GM18858 (cell line): Measurements from ENCODE around the gene COPS7A.

Experiments
- ATAC-seq: cut with Tn5 transposase; IDR thresholded peaks from one replicate; pipeline ENCODE4 v1.9.1; 2021; ENCODE audit not compliant: unreplicated experiment

The COPS7A gene, protein sequence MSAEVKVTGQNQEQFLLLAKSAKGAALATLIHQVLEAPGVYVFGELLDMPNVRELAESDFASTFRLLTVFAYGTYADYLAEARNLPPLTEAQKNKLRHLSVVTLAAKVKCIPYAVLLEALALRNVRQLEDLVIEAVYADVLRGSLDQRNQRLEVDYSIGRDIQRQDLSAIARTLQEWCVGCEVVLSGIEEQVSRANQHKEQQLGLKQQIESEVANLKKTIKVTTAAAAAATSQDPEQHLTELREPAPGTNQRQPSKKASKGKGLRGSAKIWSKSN

DNA sequence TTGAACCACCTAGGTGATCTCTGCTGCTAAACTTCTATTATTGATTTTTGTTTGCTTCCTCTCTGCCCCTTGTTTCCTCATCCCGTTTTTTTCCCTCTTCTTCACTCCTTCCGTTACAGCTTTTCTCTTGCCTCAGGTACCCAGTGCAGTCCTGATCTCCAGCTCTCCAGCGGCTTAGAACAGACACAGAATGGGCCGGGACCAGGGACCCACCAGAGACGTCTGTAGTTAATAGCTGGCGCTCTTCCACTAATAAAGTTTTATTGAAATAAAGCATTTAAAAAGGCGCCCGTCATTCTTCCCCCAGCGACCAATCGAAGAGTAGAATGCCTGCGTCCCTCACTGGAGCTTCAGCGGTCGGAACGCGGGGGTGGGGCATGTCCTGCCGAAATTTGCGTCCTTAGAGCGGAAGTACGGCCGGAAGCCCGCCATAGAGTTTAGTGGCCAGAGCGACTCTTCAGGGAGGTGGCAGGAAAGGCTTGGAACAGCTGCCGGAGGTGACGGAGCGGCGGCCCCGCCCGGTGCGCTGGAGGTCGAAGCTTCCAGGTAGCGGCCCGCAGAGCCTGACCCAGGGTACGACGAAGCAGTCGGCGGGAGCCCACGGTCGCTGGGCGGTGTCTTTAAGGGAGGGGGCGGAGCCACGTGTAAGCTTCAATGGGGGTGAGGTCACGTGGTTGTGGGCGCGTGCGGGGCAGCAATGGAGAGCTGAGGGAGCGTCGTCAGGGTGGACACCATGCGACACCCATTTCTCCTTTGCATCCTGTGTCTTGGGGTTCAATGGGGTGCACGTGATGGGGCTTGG is at the start of gene COPS7A:
COPS7A (plus strand) TSS at position 440 of the 802 bp plus-strand sequence. CDS start 611 bp downstream, outside the sequence.
- peak; percentile 69 for ATAC-seq

DNA sequence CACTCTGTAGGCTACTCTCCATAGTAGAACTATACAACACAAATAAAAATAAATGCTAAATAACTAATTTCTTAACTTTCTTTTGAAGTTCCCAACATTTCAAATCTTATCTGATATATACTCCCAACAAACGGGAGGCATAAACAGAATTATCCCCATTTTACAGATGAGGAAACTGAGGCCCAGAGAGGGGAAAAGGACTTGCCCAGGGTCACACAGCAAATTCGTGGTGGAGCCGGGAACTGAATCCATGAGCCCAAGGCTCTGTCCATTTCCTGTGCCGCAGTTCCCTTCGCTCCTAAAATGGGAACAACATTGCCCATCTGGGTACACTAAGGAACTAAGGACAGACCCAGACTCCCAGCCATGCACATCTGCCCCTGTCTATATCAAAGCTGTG is 46.9 kb upstream of the COPS7A start:
- ATAC-seq: no peak

DNA sequence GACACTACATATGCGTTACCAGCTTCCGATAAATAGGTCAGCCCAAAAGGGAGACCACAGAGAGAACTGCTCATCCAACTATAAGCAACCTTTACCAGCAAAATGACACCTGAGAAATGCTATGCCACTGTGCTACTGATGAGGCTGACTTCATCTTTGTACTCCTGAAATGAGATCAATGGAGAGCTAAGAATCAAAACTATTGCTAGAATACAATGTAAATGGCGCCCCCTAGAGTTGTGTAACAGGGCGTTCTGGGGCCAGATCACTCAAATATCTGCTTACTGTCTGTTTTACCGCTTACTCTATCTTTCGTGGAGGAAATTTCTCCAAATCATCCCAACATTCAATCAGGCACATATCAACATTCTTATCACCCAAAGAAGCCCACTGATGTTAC is 39.2 kb upstream of the COPS7A start:
- no peak for ATAC-seq

DNA sequence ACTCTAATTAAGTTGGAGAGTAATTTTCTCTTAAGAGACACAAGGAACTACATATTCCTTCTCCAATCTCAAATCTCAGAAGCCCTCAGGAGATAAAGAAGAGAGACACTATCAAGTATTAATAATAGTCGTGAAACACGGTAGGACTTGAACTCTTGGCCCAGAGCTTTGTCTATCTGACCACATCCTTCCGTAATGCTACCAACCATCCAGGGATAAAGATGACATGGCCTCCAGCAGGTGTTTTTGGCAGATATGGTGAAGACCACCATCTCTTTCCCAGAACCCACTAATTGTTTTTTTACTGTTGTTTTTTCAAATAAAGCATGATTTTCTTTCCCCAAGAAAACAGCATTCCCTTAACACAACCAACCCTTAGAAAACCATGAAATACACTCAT is 38.0 kb upstream of the COPS7A start:
- ATAC-seq: no peak

DNA sequence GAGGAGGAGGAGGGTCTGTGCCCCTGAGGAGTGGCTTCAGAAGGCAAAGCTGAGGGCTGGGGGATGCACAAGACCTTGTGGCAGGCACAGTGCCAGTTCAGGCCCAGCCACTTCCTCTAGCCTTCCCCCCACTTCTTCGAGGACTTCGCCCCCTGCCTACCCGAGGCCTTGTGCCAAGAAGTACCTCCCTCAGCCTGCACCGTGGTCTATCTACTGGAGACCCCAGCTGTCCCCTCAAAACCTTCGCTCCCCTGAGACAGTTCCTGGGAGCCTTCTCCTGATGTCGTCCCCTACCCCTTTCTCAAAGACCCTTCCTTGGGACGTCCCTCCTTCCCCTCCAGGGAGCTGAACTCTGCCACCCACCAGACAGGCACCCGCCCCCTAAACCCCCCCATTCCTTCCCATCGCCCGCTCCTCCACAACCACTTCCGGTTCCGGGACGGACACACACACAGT is 35.3 kb upstream of the COPS7A start:
- peak; percentile 9 for ATAC-seq

DNA sequence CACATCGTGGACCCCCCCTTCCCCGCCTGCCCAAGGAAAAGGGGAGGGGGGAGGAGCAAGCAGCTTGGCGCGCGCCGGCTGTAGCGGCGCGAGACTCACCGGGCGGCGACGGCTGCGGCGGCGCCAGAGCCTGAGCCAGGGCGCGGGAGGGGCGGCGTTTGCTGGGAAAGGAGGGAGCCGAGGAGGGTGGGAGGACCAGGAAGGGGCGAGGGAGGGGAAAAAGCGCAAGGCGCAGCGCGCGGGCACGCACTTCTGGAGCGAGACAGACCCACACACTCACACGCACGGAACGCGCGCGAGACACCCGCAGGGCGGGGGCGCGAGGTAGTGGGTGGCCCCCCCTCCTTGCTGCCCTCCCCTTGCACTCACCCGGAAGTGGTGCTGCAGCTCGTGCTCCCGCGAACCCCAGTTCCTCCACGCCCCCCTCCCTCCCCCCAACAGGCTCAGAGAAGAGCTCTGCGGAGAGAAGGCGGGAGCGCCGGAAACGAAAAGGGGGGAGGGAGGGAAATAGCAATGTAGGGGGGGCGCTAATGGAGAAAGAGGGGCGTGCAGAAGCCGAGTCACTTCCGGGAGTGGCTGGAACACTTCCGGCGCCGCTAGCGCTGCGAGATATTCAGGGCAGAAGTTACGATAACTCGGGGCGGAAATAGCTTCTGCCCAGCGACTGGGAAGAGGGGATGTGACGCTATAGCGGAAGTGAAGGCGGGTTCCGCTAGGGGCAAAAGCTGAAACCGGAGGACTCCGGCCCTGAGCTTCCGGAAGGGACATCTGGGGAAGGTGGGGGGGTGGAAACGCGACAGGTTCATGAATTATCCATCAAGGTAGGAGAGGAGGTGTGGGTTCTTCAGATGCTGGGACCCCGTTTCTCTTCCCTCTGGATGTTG is 34.6 kb upstream of the COPS7A start, which contains the start of gene ZNF384:
ZNF384 (minus strand) TSS at position 377 of the 884 bp plus-strand sequence. CDS start 9,855 bp downstream, outside the sequence.
- ATAC-seq: peak; percentile 67

DNA sequence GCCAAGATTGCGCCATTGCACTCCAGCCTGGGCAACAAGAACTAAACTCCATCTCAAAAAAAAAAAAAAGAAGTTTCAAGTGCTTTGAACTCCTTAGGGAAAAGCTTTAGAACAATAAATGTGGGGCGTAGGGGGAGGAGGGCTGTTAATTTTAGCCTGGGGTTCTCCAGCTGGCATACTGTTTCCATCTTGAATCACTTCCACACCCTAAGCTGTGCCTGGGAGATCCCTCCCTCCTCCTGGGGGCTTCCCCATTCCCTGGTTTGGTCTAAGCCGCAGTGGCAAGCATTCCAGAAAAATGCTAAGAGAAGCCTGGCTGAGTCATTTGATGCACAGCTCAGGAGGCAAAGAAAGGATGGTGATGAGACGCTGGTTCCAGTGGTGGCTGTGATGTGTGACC is 32.4 kb upstream of the COPS7A start:
- no peak for ATAC-seq

DNA sequence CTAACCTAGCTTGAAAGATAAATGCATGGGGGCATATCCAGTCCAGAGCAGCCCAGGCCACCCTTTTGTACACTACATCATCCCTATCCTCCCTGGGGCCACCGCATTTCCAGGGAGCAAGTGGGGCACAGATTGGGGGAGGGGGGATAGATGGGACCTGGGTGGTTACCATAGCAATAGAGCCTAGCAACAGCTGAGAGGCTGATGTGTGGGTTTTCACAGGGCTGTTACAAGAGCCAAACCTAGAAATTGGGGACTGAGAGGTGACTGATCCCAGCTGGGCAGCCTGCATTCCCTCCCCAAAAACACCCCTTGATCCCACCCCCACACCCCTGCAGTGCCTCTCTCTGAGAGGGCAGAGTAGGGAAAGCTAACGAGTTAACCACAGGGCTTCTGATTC is 31.0 kb upstream of the COPS7A start:
- ATAC-seq: no peak

DNA sequence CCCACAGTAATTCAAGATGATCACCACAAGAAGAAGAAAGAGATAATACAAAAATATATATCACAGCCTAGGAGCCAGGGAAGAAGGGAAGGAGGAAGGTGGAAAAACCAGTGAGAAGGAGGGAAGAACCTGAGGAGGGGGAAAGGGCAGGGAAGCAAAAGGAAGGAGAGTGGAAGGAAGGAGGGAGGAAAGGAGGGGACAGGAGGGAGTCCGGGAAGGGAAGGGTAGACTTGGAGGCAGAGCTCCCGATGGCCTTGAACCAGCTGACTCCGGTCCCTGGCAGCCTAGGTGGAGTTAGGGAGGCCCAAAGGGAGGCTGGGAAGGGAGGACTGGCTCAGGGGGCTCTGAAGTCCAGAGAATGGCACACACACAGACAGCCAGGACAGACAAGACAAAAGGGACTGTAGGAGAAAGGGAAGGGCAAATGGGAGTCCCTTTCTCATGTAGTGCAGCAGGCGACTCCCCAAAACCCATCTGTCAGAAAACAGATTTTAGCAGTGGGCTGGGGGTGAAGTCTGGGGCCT is 30.0 kb upstream of the COPS7A start:
- no peak for ATAC-seq

DNA sequence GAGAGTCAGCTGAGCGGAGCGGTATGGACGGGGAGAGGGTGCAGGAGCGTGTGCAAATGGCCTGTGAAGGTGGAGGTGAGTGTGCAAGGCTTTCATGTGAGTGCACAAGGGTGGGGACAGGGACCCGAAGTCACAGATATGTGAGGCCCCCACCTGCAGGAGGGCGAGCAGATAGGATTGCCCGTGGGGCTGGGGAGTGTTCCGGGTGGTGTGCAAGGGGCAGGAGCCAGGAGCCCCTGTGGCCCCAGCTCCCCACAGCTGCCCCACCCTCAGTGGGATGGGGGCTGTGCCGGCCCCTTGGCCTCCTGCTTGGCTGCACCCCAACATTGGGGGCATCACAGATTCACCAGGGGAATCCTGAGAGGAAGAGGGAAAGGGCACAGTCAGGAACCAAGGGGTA is 29.1 kb upstream of the COPS7A start:
- no peak for ATAC-seq

DNA sequence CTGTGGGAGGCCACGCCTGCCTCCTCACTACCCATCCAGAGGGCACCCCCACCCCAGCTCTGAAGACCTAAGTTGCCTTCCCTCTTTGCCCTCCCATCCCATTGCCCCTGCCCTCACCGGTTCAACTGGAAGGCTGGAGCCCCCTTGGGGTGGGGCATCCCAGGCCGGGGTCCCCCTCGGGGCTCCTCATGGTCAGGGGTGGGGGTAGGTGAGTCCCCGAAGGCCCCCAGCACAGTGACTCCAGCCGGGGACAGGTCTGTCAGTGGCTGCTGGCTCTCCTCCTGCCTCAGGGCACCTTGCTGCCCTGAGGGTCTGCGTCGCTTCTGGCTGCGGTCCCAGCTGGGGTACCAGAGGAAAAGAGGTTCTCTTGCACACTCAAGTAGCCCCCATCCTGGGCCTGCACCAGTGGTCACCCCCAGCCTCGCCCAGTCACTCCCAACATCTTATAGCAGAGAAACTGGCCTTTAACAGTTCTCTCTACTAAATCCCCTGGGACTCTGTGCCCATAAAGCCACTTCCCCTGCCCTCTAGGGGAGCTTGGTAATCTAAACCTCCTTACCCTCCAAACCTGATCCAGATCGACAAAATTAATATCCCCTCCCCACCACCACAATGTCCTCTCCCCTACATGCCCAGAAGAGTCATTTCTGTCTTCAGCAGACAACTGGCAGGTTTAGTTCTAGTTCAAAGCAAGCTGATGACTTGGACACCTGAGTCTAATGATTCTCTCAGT is 28.4 kb upstream of the COPS7A start:
- no peak for ATAC-seq

DNA sequence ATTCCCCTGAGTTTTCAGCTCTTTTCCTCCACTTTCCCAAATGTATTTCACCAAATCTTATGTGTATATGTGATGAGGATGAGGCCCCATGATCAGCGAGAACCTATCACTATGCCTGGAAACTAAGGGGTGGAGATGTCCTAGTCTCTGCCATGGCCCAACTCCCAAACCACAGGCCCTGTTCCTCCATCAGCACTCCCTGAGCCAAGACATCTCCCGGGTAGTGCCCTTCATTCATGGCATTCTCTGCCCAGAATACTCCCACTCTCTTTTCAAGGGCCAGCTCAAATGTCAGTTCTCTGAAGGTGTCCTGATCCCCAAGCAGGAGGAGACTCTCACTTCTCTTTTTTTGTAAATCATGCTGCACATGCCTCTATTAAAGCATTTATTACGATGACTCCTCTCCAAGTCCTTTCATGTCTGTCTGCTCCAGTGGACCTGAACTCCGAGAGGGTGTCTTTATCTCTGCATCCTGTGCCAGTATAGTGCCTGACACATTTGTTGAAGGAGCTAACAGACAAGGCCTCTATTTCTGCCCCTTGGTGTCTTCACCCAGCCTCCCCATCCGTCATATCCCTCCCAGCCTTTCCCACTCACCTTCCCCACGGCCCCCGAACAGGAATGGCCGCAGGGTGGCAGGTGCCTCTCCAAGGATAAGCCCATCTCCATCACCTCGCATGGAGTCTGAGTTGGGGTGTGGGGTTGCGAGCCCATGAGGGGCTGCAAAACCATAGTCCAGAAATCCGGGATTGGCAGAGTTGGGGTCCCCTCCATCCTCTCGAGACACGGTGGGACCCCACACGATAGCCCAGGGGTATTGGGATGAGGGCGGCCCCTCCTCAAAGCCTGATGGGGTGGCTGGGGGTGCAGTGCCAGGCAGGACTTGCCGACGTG is 26.9 kb upstream of the COPS7A start:
- no peak for ATAC-seq

DNA sequence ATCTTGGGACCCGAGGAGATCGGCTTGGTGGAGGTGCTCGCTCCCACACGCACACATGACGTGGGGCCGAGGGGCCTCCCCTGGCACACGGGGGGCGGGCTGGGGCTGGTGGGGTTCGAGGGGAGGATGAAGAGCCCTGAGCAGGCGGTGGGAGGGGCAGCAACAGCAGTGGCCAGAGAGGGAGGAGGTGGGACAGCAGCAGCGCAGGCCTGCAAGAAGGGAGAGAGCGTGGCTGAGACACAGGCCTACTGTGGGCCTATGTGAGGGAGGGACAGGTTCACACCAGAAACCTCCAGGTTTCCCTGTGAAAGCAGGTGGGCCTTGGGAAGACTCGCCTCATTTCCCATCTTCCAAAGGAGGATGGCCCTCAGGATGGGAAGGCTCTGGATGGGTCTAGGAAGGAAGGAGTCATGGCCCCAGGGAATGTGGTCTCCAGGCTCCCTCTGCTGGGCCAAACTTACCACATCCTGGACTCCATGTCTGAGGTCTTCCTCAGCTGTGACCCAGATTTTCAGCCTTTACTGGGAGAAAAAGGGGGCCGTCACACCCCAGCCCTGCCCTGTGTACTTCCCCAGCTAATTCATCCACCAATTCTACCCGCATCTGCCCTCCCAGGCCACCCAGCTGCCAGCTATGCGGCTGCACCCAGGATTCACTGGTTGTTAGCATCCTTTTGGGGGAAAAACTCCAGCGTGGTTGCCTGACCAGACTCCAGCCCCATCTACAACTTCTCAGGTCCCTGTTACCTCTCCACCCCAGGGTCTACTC is 26.1 kb upstream of the COPS7A start:
- ATAC-seq: no peak

DNA sequence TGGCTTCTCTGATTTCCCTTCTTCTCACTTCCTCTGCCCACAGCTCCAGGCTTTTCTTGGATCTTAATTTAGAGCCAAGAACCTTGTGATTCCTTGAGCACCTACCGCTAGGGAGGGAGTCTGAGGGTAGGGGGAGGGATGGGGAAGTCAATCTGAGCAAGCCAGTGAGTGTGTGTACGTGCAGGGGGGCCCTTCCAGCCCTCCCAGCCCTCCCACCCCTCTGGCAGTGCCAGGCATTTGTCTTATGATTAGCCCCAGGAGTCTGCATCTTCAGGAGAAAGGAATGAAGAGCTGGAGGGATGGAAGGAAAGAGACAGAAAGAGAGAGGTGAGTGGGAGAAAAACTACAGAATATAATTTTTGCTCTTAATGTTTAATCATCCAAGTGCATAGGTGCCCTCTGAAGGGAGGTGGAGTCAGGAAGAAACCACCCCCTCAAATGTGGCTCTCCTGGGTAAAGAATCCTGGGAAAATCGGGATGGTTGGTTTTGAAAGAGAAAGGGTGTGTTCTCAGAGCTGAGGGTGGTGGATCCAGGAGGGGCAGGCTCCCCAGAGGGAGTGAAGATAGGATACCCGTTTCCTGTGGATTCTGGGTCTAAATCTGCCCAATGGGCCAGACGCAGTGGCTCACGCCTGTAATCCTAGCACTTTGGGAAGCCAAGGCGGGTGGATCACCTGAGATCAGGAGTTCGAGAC is 25.3 kb upstream of the COPS7A start:
- no peak for ATAC-seq

DNA sequence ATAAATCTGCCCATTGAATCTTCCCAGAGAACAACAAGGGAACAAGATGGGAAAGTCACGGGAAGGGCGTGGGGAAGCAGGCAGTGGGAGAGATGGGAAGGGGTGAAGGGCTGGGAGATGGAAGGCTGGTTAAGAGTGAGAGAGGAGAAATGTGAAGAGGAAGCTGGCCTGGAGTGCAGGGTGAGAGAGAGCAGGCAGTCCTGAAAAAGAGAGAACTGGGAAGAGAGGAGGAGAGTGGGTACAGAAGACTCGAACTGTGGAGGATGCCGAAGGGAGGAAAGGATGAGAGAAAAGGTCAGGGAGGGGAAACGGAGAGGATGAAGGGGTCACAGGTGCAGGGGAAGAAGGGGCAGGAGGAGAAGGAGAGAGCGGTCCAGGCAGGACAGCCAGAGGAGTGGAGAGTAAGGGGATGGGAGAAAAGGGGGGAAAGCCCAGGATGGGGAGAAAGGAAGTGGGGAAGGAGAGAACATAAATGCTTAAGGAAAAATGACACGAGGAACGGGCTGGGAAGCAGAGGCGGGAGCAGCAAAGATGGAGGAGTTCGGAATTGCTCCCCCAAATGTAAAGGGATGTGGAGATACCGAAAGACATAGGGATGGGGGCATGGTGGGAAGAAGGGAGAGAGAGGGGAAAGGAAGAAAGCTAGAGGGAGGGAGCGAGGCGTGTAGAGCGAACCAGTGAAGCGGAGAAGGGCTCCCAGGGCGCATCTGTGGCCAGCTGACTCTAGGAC is 24.4 kb upstream of the COPS7A start:
- ATAC-seq: no peak

DNA sequence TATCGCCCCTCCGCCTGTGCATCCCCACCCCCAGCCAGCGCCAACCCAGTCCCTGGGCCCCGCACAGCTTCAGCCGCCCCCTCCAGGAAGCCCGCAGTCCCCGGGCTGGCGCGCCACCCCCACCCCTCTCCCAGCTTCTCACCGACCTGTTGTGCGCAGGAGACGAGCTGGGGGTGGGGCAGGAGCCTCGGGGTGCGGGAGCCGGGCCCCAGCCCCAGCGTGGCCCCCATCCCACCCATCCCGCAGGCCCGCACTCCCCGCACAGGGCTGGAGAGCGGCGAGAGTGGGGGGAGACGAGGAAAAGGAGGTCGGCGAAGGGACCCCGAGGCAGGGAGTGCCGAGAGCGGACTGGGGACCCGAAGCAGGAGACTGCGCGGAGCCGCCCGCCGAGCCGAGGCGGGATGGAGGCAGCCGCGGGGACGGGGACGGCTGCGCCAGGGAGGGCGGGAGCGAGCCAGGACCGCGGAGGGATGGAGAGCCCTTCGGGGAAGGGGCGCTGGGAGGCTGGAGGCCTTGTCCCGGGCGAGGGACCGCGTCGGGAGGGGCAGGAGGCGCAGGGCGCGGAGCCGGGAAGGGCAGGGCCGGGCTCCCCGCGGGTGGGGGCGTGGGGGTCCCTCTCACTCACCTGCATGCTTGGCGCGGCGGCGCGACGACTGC is 23.7 kb upstream of the COPS7A start:
- no peak for ATAC-seq

DNA sequence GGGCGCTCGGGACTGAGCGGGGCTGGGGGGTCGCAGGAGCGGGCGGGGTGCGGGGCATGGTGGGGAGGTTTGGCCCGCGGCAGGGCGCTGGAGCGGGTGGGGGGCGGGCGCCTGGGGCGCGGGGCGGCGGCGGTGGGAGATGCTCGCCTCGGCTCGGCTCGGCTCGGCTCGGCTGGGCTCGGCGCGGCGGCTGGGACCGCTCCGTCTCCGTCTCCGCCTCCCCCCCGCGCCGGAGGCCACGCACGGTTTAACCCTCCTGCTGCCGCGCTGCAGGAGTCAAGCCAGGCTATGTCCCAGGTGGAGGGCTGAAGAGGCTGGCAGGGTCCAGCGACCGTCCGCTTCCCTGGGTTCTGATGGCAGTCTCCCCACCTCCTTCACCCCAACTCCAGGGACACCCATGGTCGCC is 23.2 kb upstream of the COPS7A start, which contains the start of gene PIANP:
PIANP (minus strand) TSS at position 170 of the 406 bp plus-strand sequence. CDS start 2,754 bp downstream, outside the sequence.
- no peak for ATAC-seq
